Posterior cingulate gyrus (tissue), 11 donors: ENCODE measurements around the gene ZFAND2A.
"Not testable (repeated sequence)": the region's sequence is repeated elsewhere in the genome, so short reads cannot be mapped to it uniquely, and the experiment has no call there.

Experiments used
- DNase-seq, 10 donors: peaks; one replicate each; pipeline versions ENCODE4 v3.0.0 to v3.0.0-alpha.2; 2020 to 2021; ENCODE audit warnings: mixed read lengths in 3 of 10
- intact Hi-C: fragments of 100-400 bp; cut with DNase I; formaldehyde crosslinking; loops from one replicate; pipeline ENCODE4 v1.15.1; 2023

Gene ZFAND2A

GRCh38 chr7:1159891-1160669 is at the start of gene ZFAND2A:
Gene ZFAND2A, minus strand, starts transcription at chr7:1160196. Its CDS starts 1,984 bp downstream, at chr7:1158212.
- peak; percentile 95 to 99 (median 97) for DNase-seq
- intact Hi-C loops, result no loop called here

- intact Hi-C loops, result no loop called here
- no peak for DNase-seq
Measured at GRCh38 chr7:1209097-1209496, 49.1 kb upstream of the ZFAND2A start.

- DNase-seq, intact Hi-C loops: not testable (repeated sequence)
Measured at GRCh38 chr7:1205742-1206141, 45.7 kb upstream of the ZFAND2A start.

- no peak for DNase-seq
- intact Hi-C loops, result no loop called here
Measured at GRCh38 chr7:1204460-1205140, 44.6 kb upstream of the ZFAND2A start.

GRCh38 chr7:1202914-1203313 is 42.9 kb upstream of the ZFAND2A start:
- intact Hi-C loops, DNase-seq: not testable (repeated sequence)

GRCh38 chr7:1201916-1202315 is 41.9 kb upstream of the ZFAND2A start:
- peak in 1 of 10 donors; percentile 49 for DNase-seq
- intact Hi-C loops, result no loop called here

- DNase-seq, result peak in 1 of 10 donors; percentile 77
- intact Hi-C loops, result no loop called here
Measured at GRCh38 chr7:1200045-1200444, 40.0 kb upstream of the ZFAND2A start.

- intact Hi-C loops, result no loop called here
Measured at GRCh38 chr7:1197997-1198625, 38.1 kb upstream of the ZFAND2A start.

GRCh38 chr7:1196950-1197349 is 37.0 kb upstream of the ZFAND2A start:
- intact Hi-C loops, result no loop called here
- DNase-seq, result no peak

More at GRCh38 chr7:1197997-1198625, 38.1 kb upstream of the ZFAND2A start:
- DNase-seq, result no peak

GRCh38 chr7:1196441-1196840 is 36.4 kb upstream of the ZFAND2A start:
- DNase-seq, intact Hi-C loops: not testable (repeated sequence)

GRCh38 chr7:1193593-1194424 is 33.8 kb upstream of the ZFAND2A start:
- peak; percentile 27 to 95 (median 71) for DNase-seq
- intact Hi-C loops, result loop anchor here (1.0 to 5.0 kb wide), 3 partner anchors 218 to 281 kb away; no protein-coding TSS in a partner anchor

GRCh38 chr7:1192171-1192676 is 32.2 kb upstream of the ZFAND2A start:
- peak in 1 of 10 donors; percentile 35 for DNase-seq
- intact Hi-C loops, result loop anchor here (5.0 kb wide), 1 partner anchor 240 kb away; no protein-coding TSS in a partner anchor

- intact Hi-C loops, result loop anchor here (5.0 kb wide), 1 partner anchor 242 kb away; no protein-coding TSS in a partner anchor
- DNase-seq, result no peak
Measured at GRCh38 chr7:1189986-1190772, 30.2 kb upstream of the ZFAND2A start.

- DNase-seq, result no peak
- intact Hi-C loops, result no loop called here
Measured at GRCh38 chr7:1188720-1189294, 28.8 kb upstream of the ZFAND2A start.

- intact Hi-C loops, result no loop called here
- no peak for DNase-seq
Measured at GRCh38 chr7:1187127-1187526, 27.1 kb upstream of the ZFAND2A start.

GRCh38 chr7:1181640-1182039 is 21.6 kb upstream of the ZFAND2A start:
- intact Hi-C loops, result no loop called here
- peak in 1 of 10 donors; percentile 69 for DNase-seq

- DNase-seq, result no peak
- intact Hi-C loops, result no loop called here
Measured at GRCh38 chr7:1181031-1181430, 21.0 kb upstream of the ZFAND2A start.

- intact Hi-C loops, result no loop called here
- DNase-seq, result peak in 9 of 10 donors; percentile 41 to 89 (median 55)
Measured at GRCh38 chr7:1176891-1177373, 16.9 kb upstream of the ZFAND2A start.
